GM18511 (cell line): ENCODE results near the gene PRPSAP2.
"Not testable (repeated sequence)": the region's sequence is repeated elsewhere in the genome, so short reads cannot be mapped to it uniquely, and the experiment has no call there.

Experiments used
- ATAC-seq: cut with Tn5 transposase; IDR thresholded peaks from one replicate; pipeline ENCODE4 v1.9.1; 2021; ENCODE audit warnings: mild to moderate bottlenecking, moderate library complexity; ENCODE audit not compliant: unreplicated experiment

PRPSAP2 gene

GRCh38 chr17:18857864-18858566 lies at the start of gene PRPSAP2:
Gene PRPSAP2, plus strand, starts transcription at chr17:18858131. Its CDS starts 7,703 bp downstream, at chr17:18865834.
- peak; percentile 40 for ATAC-seq

GRCh38 chr17:18815924-18816323 lies 42.0 kb upstream of the PRPSAP2 start:
- ATAC-seq, result not testable (repeated sequence)

GRCh38 chr17:18816489-18817371 lies 41.2 kb upstream of the PRPSAP2 start:
- not testable (repeated sequence) for ATAC-seq

- not testable (repeated sequence) for ATAC-seq
Measured at GRCh38 chr17:18821430-18821829, 36.5 kb upstream of the PRPSAP2 start.

GRCh38 chr17:18827613-18828012 lies 30.3 kb upstream of the PRPSAP2 start:
- ATAC-seq, result not testable (repeated sequence)

GRCh38 chr17:18848501-18848900 lies 9.4 kb upstream of the PRPSAP2 start:
- ATAC-seq, result no peak

- ATAC-seq, result no peak
Measured at GRCh38 chr17:18850679-18851078, 7.3 kb upstream of the PRPSAP2 start.

GRCh38 chr17:18851201-18851600 lies 6.7 kb upstream of the PRPSAP2 start:
- no peak for ATAC-seq

GRCh38 chr17:18854956-18855355 lies 3.0 kb upstream of the PRPSAP2 start:
- no peak for ATAC-seq

- ATAC-seq, result peak; percentile 80
Measured at GRCh38 chr17:18855831-18856569, 1.9 kb upstream of the PRPSAP2 start.

GRCh38 chr17:18856570-18856915 lies 1.4 kb upstream of the PRPSAP2 start:
- no peak for ATAC-seq

GRCh38 chr17:18858567-18859245 lies 775 bp downstream of the PRPSAP2 start:
- no peak for ATAC-seq

GRCh38 chr17:18859256-18859655 lies 1.3 kb downstream of the PRPSAP2 start:
- ATAC-seq, result no peak

- peak; percentile 50 for ATAC-seq
Measured at GRCh38 chr17:18860161-18860972, 2.4 kb downstream of the PRPSAP2 start.

GRCh38 chr17:18862011-18862410 lies 4.1 kb downstream of the PRPSAP2 start:
- ATAC-seq, result no peak

- not testable (repeated sequence) for ATAC-seq
Measured at GRCh38 chr17:18864996-18865395, 7.1 kb downstream of the PRPSAP2 start.

- ATAC-seq, result no peak
Measured at GRCh38 chr17:18866866-18867813, 9.2 kb downstream of the PRPSAP2 start.

- no peak for ATAC-seq
Measured at GRCh38 chr17:18877104-18877645, 19.2 kb downstream of the PRPSAP2 start.
